ENCODE results near the gene FKRP.

- no peak for TF ChIP-seq FOXP2 (optimal IDR thresholded peaks at IDR 0.05; ENCODE audit: borderline replicate concordance, extremely low read depth, extremely low read length, insufficient read depth)
- TF ChIP-seq POLR2AphosphoS5 (IDR thresholded peaks at IDR 0.05; ENCODE audit: low read depth, low read length): no peak
These were observed 10.7 kb downstream of the FKRP start for GRCh38 chr19:46756544-46756888.

All from PFSK-1 (cell line).